GM12878 (cell line): Measurements from ENCODE around the gene KRTAP4-16. TPM values are rescaled to one million over a fixed set of nuclear protein-coding genes. Genes with fewer than 3 reads are reported as not detected.

Experiments
- ATAC-seq: fragments of 200-7000 bp; cut with Tn5 transposase; 3 replicates; pipeline ENCODE4 v1.9.1; 2020; ENCODE audit warnings: mild to moderate bottlenecking, moderate library complexity
- BruUV-seq: library from RNA; stranded (reverse); fragments of 400-500 nt; replicated peaks from 2 replicates; lab custom pipeline; 2021; lab: Mats Ljungman, UMichigan
- CTCF ChIA-PET: fragments of 300-600 bp; sonication (Branson Sonifier 250); formaldehyde crosslinking; extraction: SDS; loops from one replicate; lab custom pipeline; 2021; ENCODE audit warnings: inconsistent platforms; lab: Yijun Ruan, JAX
- POLR2A ChIA-PET: fragments of 350-600 bp; formaldehyde crosslinking; extraction: SDS; loops from one replicate; lab custom pipeline; 2021; ENCODE audit warnings: inconsistent platforms; lab: Charles Lee
- RAD21 ChIA-PET: fragments of 300-600 bp; sonication (Branson Sonifier 250); formaldehyde crosslinking; loops from one replicate; lab custom pipeline; 2023; ENCODE audit warnings: antibody characterized with exemption; ENCODE audit not compliant: unreplicated experiment; lab: Charles Lee
- SMC1A ChIA-PET: fragments of 300-600 bp; sonication (Branson Sonifier 250); formaldehyde crosslinking; loops from one replicate; lab custom pipeline; 2023; ENCODE audit not compliant: unreplicated experiment, uncharacterized antibody; lab: Charles Lee
- DNase-seq: peaks from one replicate; pipeline ENCODE4 v3.0.0-alpha.2; 2011; ENCODE audit warnings: low read depth, low spot score
- FAIRE-seq: peaks from 3 replicates; lab custom pipeline; 2011; peaks lifted over from hg19 to GRCh38; lab: Jason Lieb, UNC
- H2AFZ ChIP-seq: 2 replicates; pipeline ENCODE4 v1.6.0; 2011; ENCODE audit warnings: low read depth, low read length, control low read depth; ENCODE audit not compliant: control insufficient read depth
- H3K27ac ChIP-seq: 2 replicates; pipeline ENCODE4 v1.5.1; 2011; ENCODE audit warnings: control low read depth; ENCODE audit not compliant: control insufficient read depth, insufficient read depth
- H3K27me3 ChIP-seq, 2 experiments: replicated peaks in 1 of 2; 2 replicates each; pipeline versions ENCODE4 v1.6.0 to v1.6.1; 2011; ENCODE audit warnings: low read length in 1 of 2; ENCODE audit not compliant: control insufficient read depth in 2 of 2, insufficient read depth in 2 of 2
- H3K36me3 ChIP-seq, 2 experiments: 2 replicates each; pipeline ENCODE4 v1.5.1; 2011; ENCODE audit warnings: low read length in 1 of 2; ENCODE audit not compliant: control insufficient read depth in 2 of 2, insufficient read depth in 2 of 2
- H3K4me1 ChIP-seq: 2 replicates; pipeline ENCODE4 v1.6.1; 2011; ENCODE audit warnings: mild to moderate bottlenecking, low read length, moderate library complexity, mixed read lengths; ENCODE audit not compliant: control insufficient read depth, insufficient read depth
- H3K4me2 ChIP-seq: 2 replicates; pipeline ENCODE4 v1.6.0; 2011; ENCODE audit warnings: control low read depth; ENCODE audit not compliant: control insufficient read depth, insufficient read depth
- H3K4me3 ChIP-seq: fragments of 200-600 bp; sonication (generic); 2 replicates; pipeline ENCODE4 v1.5.1; 2016
- H3K79me2 ChIP-seq: 2 replicates; pipeline ENCODE4 v1.6.0; 2011; ENCODE audit warnings: low read length; ENCODE audit not compliant: control insufficient read depth, insufficient read depth
- H3K9ac ChIP-seq: 2 replicates; pipeline ENCODE4 v1.8.0; 2011; ENCODE audit warnings: low read length, control low read depth, mixed read lengths; ENCODE audit not compliant: control insufficient read depth, insufficient read depth
- H3K9me3 ChIP-seq: replicated peaks from 3 replicates; pipeline ENCODE4 v1.5.1; 2011; ENCODE audit warnings: mild to moderate bottlenecking, low read length; ENCODE audit not compliant: control insufficient read depth, insufficient read depth
- H4K20me1 ChIP-seq: 2 replicates; pipeline ENCODE4 v1.6.0; 2011; ENCODE audit not compliant: control insufficient read depth, insufficient read depth
- CHD1 ChIP-seq: IDR thresholded peaks from 2 replicates; pipeline ENCODE4 v1.6.1; 2012; ENCODE audit warnings: low read depth, low read length, improper control_type of control experiment
- CREM ChIP-seq: IDR thresholded peaks from 2 replicates; pipeline ENCODE4 v1.6.1; 2014; ENCODE audit warnings: antibody characterized with exemption, low read depth
- PKNOX1 ChIP-seq: fragments of 450-650 bp; IDR thresholded peaks from 2 replicates; pipeline ENCODE4 v1.6.1; 2016; ENCODE audit warnings: mild to moderate bottlenecking
- SMAD5 ChIP-seq: IDR thresholded peaks from 2 replicates; pipeline ENCODE4 v1.6.1; 2016; ENCODE audit warnings: antibody characterized with exemption, low read depth
- TARDBP ChIP-seq: IDR thresholded peaks from 2 replicates; pipeline ENCODE4 v1.6.1; 2016; ENCODE audit warnings: borderline replicate concordance
- TCF7 ChIP-seq: IDR thresholded peaks from 2 replicates; pipeline ENCODE4 v1.6.1; 2014; ENCODE audit warnings: antibody characterized with exemption, borderline replicate concordance
- WRNIP1 ChIP-seq: IDR thresholded peaks from 2 replicates; pipeline ENCODE4 v1.6.1; 2011; ENCODE audit warnings: low read depth, low read length, improper control_type of control experiment, borderline replicate concordance
- ZNF274 ChIP-seq: IDR thresholded peaks from one replicate; pipeline ENCODE4 v1.8.0; 2011; ENCODE audit not compliant: insufficient read length, insufficient read depth
- ZNF384 ChIP-seq: IDR thresholded peaks from 2 replicates; pipeline ENCODE4 v1.6.1; 2012; ENCODE audit warnings: low read depth, mild to moderate bottlenecking, low read length, improper control_type of control experiment, borderline replicate concordance
- WGBS: methylation state at CpG from one replicate; pipeline ENCODE4 v1.1.6; 2016; ENCODE audit warnings: low lambda C conversion rate; ENCODE audit not compliant: insufficient replicate concordance, insufficient coverage; ENCODE audit errors: missing lambda C conversion rate; 5-methylcytosine and 5-hydroxymethylcytosine counted together
- in situ Hi-C: fragments of 300-500 bp; cut with MboI; formaldehyde crosslinking; loops from 9 replicates; pipeline ENCODE4 v1.14.3; 2018; ENCODE audit warnings: mixed read lengths
- intact Hi-C: fragments of 100-400 bp; cut with micrococcal nuclease; formaldehyde crosslinking; loops from one replicate; pipeline ENCODE4 v1.14.2; 2022; ENCODE audit not compliant: unreplicated experiment
- polyA plus RNA-seq, 11 experiments: library from polyadenylated mRNA; depleted of rRNA in 4 of 11; unstranded in 6 of 11; stranded (reverse) in 5 of 11; fragments of >200 nt; fragmentation: Nextera tagmentation in 4 of 11; fragmentation: Illumina TruSeq in 1 of 11; extraction: Ambion mirVana in 4 of 11; extraction: Trizol in 1 of 11; gene quantifications; 1 replicate in 1 of 11; 2 replicates in 10 of 11; pipeline versions ENCODE4 v1.2.1 to v1.2.3, GENCODE V29; 2011 to 2016; ENCODE audit warnings: inconsistent platforms in 2 of 11, missing spikeins in 2 of 11, low read depth in 1 of 11
- total RNA-seq, 4 experiments: library from RNA; depleted of rRNA in 3 of 4; stranded (reverse); fragments of >200 nt in 3 of 4; fragmentation: Illumina TruSeq in 1 of 4; extraction: Trizol in 1 of 4; gene quantifications; 2 replicates each; pipeline versions ENCODE4 v1.2.1 to v1.2.3, GENCODE V29; 2013 to 2021

The KRTAP4-16 gene
- total and polyA plus RNA-seq, 10 of the 15 experiments (the other 5 are each of a cell fraction or from before 2014, with no cell fraction given): not detected

GRCh38 chr17:41063449-41063848 lies 38.6 kb downstream of the KRTAP4-16 start:
- Histone ChIP-seq H3K4me2 (no peak overlapping the region), H3K9ac (no peak overlapping the region), H3K36me3 (no peaks in the 10 kb centered on the region), H3K79me2 (no peaks in the 10 kb centered on the region), H3K9me3 (no peaks in the 10 kb centered on the region), H2AFZ (no peak overlapping the region), H3K4me1 (no peaks in the 10 kb centered on the region), H4K20me1 (no peaks in the 10 kb centered on the region), H3K4me3 (no peak overlapping the region), H3K27me3 (no peaks in the 10 kb centered on the region; a peak in 1 of 4 replicates), H3K27ac (no peak overlapping the region)
- in situ Hi-C loops (no loop called here), intact Hi-C loops (no loop called here)
- ChIA-PET CTCF (no interaction called here), RAD21 (no interaction called here), POLR2A (no interaction called here), SMC1A (no interaction called here)
- 20% methylated on average over 4 of the region's 4 CpGs for WGBS
- no peak for FAIRE-seq
- no TSS peak for BruUV-seq
- ATAC-seq: no peak
- TF ChIP-seq CHD1: no peak
- no peak for TF ChIP-seq WRNIP1
- no peak for TF ChIP-seq CREM
- no peak for TF ChIP-seq ZNF384
- no peak for TF ChIP-seq TCF7
- no peak for TF ChIP-seq PKNOX1
- no peak for TF ChIP-seq SMAD5
- TF ChIP-seq TARDBP: no peak
- TF ChIP-seq ZNF274: no peak
- no peak for DNase-seq
